Measurements from ENCODE around the gene FAM3B.

FAM3B gene

GRCh38 chr21:41367945-41368734 is 51.5 kb downstream of the FAM3B start:
- DNase-seq (ENCODE audit: low read depth, low spot score): no peak

GRCh38 chr21:41368735-41369104 is 52.1 kb downstream of the FAM3B start:
- DNase-seq (ENCODE audit: low read depth, low spot score): no peak

- no peak for DNase-seq (ENCODE audit: low read depth, low spot score)
Measured at GRCh38 chr21:41369105-41369919, 52.7 kb downstream of the FAM3B start.

GRCh38 chr21:41369920-41370839 is 53.6 kb downstream of the FAM3B start:
- DNase-seq (ENCODE audit: low read depth, low spot score): no peak

- DNase-seq (ENCODE audit: low read depth, low spot score): no peak
Measured at GRCh38 chr21:41370840-41371684, 54.5 kb downstream of the FAM3B start.

GRCh38 chr21:41371685-41372030 is 55.1 kb downstream of the FAM3B start:
- no peak for DNase-seq (ENCODE audit: low read depth, low spot score)

GRCh38 chr21:41373253-41373652 is 56.7 kb downstream of the FAM3B start:
- DNase-seq (ENCODE audit: low read depth, low spot score): no peak

GRCh38 chr21:41373763-41374162 is 57.2 kb downstream of the FAM3B start:
- no peak for DNase-seq (ENCODE audit: low read depth, low spot score)

- DNase-seq (ENCODE audit: low read depth, low spot score): no peak
Measured at GRCh38 chr21:41374177-41374712, 57.6 kb downstream of the FAM3B start.

GRCh38 chr21:41374867-41375533 is 58.4 kb downstream of the FAM3B start:
- no peak for DNase-seq (ENCODE audit: low read depth, low spot score)

GRCh38 chr21:41375875-41376274 is 59.3 kb downstream of the FAM3B start:
- DNase-seq (ENCODE audit: low read depth, low spot score): no peak

GRCh38 chr21:41377715-41378114 is 61.1 kb downstream of the FAM3B start:
- no peak for DNase-seq (ENCODE audit: low read depth, low spot score)

- no peak for DNase-seq (ENCODE audit: low read depth, low spot score)
Measured at GRCh38 chr21:41378849-41379248, 62.2 kb downstream of the FAM3B start.

- no peak for DNase-seq (ENCODE audit: low read depth, low spot score)
Measured at GRCh38 chr21:41379901-41380300, 63.3 kb downstream of the FAM3B start.

- DNase-seq (ENCODE audit: low read depth, low spot score): no peak
Measured at GRCh38 chr21:41381731-41382130, 65.1 kb downstream of the FAM3B start.

GRCh38 chr21:41387042-41387819 is 70.6 kb downstream of the FAM3B start:
- no peak for DNase-seq (ENCODE audit: low read depth, low spot score)

GRCh38 chr21:41387824-41388223 is 71.2 kb downstream of the FAM3B start:
- DNase-seq (ENCODE audit: low read depth, low spot score): no peak

GRCh38 chr21:41388259-41388658 is 71.7 kb downstream of the FAM3B start:
- no peak for DNase-seq (ENCODE audit: low read depth, low spot score)

- no peak for DNase-seq (ENCODE audit: low read depth, low spot score)
Measured at GRCh38 chr21:41390043-41390639, 73.5 kb downstream of the FAM3B start.
